Fibroblast of skin of right biceps (primary cell): ENCODE data around the gene TRHDE.
"Not testable (repeated sequence)": the region's sequence is repeated elsewhere in the genome, so short reads cannot be mapped to it uniquely, and the experiment has no call there.

Source experiments
- DNase-seq: peaks from one replicate; pipeline ENCODE4 v3.0.0-alpha.2; 2013

TRHDE gene

GRCh38 chr12:72453550-72453949, 181.4 kb downstream of the TRHDE start:
- no peak for DNase-seq

GRCh38 chr12:72464471-72464870, 192.3 kb downstream of the TRHDE start:
- DNase-seq = no peak

GRCh38 chr12:72465155-72465554, 193.0 kb downstream of the TRHDE start:
- no peak for DNase-seq

- DNase-seq = no peak
These were observed 193.9 kb downstream of the TRHDE start for GRCh38 chr12:72465940-72466630.

GRCh38 chr12:72467985-72468384, 195.8 kb downstream of the TRHDE start:
- no peak for DNase-seq

GRCh38 chr12:72468505-72468904, 196.3 kb downstream of the TRHDE start:
- DNase-seq = no peak

- no peak for DNase-seq
These were observed 199.6 kb downstream of the TRHDE start for GRCh38 chr12:72471806-72472205.

- no peak for DNase-seq
These were observed 200.2 kb downstream of the TRHDE start for GRCh38 chr12:72472350-72472749.

GRCh38 chr12:72476301-72476700, 204.1 kb downstream of the TRHDE start:
- no peak for DNase-seq

GRCh38 chr12:72485017-72485701, 213.0 kb downstream of the TRHDE start:
- no peak for DNase-seq

- peak; percentile 60 for DNase-seq
These were observed 219.3 kb downstream of the TRHDE start for GRCh38 chr12:72491426-72491825.

- peak; percentile 26 for DNase-seq
These were observed 221.2 kb downstream of the TRHDE start for GRCh38 chr12:72493407-72493806.

- DNase-seq = no peak
These were observed 226.2 kb downstream of the TRHDE start for GRCh38 chr12:72498354-72498753.

- peak; percentile 36 for DNase-seq
These were observed 227.1 kb downstream of the TRHDE start for GRCh38 chr12:72499244-72499643.

- DNase-seq = no peak
These were observed 230.4 kb downstream of the TRHDE start for GRCh38 chr12:72502546-72502945.

- DNase-seq = no peak
These were observed 233.1 kb downstream of the TRHDE start for GRCh38 chr12:72505227-72505626.

GRCh38 chr12:72509891-72510290, 237.7 kb downstream of the TRHDE start:
- DNase-seq = no peak

- DNase-seq = no peak
These were observed 238.6 kb downstream of the TRHDE start for GRCh38 chr12:72510772-72511171.

- DNase-seq = no peak
These were observed 239.3 kb downstream of the TRHDE start for GRCh38 chr12:72511498-72511897.

- DNase-seq = peak; percentile 23
These were observed 239.7 kb downstream of the TRHDE start for GRCh38 chr12:72511906-72512305.

GRCh38 chr12:72520044-72520678, 248.0 kb downstream of the TRHDE start:
- not testable (repeated sequence) for DNase-seq

GRCh38 chr12:72521326-72521725, 249.2 kb downstream of the TRHDE start:
- no peak for DNase-seq

- DNase-seq = no peak
These were observed 250.2 kb downstream of the TRHDE start for GRCh38 chr12:72522411-72522810.

GRCh38 chr12:72523754-72524153, 251.6 kb downstream of the TRHDE start:
- DNase-seq = no peak
